Loucy (cell line): ENCODE data around the gene ARHGAP10.

Experiments
- CTCF ChIP-seq: fragments of 200-600 bp; sonication (generic); conservative IDR thresholded peaks from 2 replicates; pipeline ENCODE4 v1.5.1; 2014; ENCODE audit warnings: mild to moderate bottlenecking, antibody characterized with exemption, low read length
- EZH2phosphoT487 ChIP-seq: fragments of 200-600 bp; IDR thresholded peaks from 2 replicates; pipeline ENCODE4 v1.6.1; 2018; ENCODE audit warnings: antibody characterized with exemption, mild to moderate bottlenecking, moderate library complexity, borderline replicate concordance

DNA sequence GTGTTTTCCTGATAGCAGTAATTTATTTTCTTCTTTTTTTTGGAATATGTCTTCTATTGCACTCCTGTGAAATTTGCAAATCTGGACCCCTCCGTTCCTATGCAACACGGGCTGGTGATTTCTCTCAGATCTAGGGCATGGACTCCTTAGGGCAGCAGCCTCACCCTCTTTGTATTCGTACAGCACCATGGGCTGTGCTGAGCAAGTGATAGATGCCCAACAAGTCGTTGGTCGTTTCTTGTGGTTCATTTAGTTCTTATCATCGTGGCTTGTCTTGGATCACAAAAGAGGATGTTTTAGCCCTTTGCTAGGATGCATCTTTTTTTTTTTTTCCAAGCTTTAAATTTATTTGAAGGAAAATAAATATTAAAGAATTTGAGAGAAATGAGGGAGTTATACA, 82.1 kb downstream of the ARHGAP10 start:
- TF ChIP-seq CTCF (no peak), EZH2phosphoT487 (no peak)
